Neural crest cell (in vitro differentiated cells): ENCODE data around the gene MYL6B. TPM values are rescaled to one million over a fixed set of nuclear protein-coding genes. Genes with fewer than 3 reads are reported as not detected.
"Not testable (repeated sequence)": the region's sequence is repeated elsewhere in the genome, so short reads cannot be mapped to it uniquely, and the experiment has no call there.

Source experiments
- DNase-seq: peaks from one replicate; pipeline ENCODE4 v3.0.0; 2021; ENCODE audit warnings: low read depth, mixed read lengths, low spot score
- H3K27ac Mint-ChIP-seq: one replicate; pipeline ENCODE4 v1.8.0; 2021; ENCODE audit warnings: mild to moderate bottlenecking, mixed read lengths; ENCODE audit not compliant: unreplicated experiment
- H3K27me3 Mint-ChIP-seq: 2 replicates; pipeline ENCODE4 v1.8.0; 2021; ENCODE audit warnings: low read depth, mild to moderate bottlenecking, mixed read lengths
- H3K36me3 Mint-ChIP-seq: 2 replicates; pipeline ENCODE4 v1.8.0; 2021; ENCODE audit warnings: low read depth, mild to moderate bottlenecking, mixed read lengths
- H3K4me1 Mint-ChIP-seq: 2 replicates; pipeline ENCODE4 v1.8.0; 2021; ENCODE audit warnings: mixed read lengths
- H3K4me3 Mint-ChIP-seq: one replicate; pipeline ENCODE4 v1.8.0; 2021; ENCODE audit warnings: mild to moderate bottlenecking, mixed read lengths
- H3K9me3 Mint-ChIP-seq: 2 replicates; pipeline ENCODE4 v1.8.0; 2021; ENCODE audit warnings: mixed read lengths
- total RNA-seq: library from RNA; stranded (reverse); gene quantifications from 2 replicates; pipeline ENCODE4 v1.2.1, GENCODE V29; 2021
- TF ChIP-seq, protein P1 (sequence below): fragments of 200-600 bp; sonication (generic); conservative IDR thresholded peaks from 2 replicates; pipeline ENCODE4 v1.5.0; 2021; ENCODE audit warnings: antibody characterized with exemption, mild to moderate bottlenecking

Gene MYL6B
- total RNA-seq, 1 donor from 2014 or later, result 178 TPM

DNA sequence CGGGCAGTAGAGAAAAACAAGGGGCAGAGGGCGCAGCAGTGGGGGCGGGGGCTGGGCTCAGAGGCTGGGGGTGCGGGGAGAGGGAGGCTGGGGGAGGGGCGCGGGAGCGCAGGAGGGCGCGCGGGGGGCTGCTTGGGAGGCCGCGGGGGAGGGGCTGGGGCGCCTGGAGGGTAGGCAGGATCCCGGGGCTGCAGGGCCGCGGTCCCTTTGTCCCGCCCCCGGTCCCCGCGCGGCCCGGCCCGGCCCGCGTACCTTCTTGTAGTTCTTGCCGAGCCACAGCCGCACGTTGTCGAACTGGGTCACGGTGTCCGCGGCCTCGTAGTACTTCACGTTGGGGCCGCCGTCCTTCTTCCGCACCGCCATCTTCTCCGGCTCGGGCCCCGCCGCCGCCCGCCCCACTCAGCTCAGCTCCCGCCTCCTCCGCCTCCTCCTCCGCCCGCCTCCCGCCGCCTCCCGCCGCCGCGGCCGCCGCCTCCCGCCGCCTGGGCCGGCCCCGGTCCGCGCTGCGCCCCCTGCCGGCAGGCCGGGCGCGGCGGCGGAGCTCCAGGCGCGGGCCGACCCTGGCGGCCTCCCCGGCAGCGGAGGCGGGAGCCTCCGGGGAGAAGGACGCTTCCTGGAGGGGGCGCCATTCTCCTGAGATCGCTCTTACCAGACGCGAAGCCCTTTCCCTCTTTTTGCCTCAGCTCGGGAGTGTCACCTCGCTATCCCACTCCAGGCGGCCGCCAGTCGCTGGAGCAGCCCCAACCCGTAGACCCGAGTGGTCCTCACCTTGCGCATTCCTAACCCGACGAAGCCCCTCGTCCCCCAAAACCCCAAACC, 36.9 kb downstream of the MYL6B start, which contains the start of gene SMARCC2:
Gene SMARCC2 (minus strand): TSS at position 385 of the 819 bp plus-strand sequence. CDS start 22 bp downstream, at position 363.
- Mint-ChIP-seq H3K27me3 (peaks cover 12% of the 10 kb centered on the region), H3K36me3 (peaks cover 17% of the 10 kb centered on the region), H3K9me3 (no peaks in the 10 kb centered on the region), H3K27ac (peak within 1 kb of the TSS; percentile 99), H3K4me1 (peaks cover 45% of the 10 kb centered on the region), H3K4me3 (peak within 1 kb of the TSS; percentile 100)
- peak; percentile 95 for DNase-seq
- TF ChIP-seq, protein P1, sequence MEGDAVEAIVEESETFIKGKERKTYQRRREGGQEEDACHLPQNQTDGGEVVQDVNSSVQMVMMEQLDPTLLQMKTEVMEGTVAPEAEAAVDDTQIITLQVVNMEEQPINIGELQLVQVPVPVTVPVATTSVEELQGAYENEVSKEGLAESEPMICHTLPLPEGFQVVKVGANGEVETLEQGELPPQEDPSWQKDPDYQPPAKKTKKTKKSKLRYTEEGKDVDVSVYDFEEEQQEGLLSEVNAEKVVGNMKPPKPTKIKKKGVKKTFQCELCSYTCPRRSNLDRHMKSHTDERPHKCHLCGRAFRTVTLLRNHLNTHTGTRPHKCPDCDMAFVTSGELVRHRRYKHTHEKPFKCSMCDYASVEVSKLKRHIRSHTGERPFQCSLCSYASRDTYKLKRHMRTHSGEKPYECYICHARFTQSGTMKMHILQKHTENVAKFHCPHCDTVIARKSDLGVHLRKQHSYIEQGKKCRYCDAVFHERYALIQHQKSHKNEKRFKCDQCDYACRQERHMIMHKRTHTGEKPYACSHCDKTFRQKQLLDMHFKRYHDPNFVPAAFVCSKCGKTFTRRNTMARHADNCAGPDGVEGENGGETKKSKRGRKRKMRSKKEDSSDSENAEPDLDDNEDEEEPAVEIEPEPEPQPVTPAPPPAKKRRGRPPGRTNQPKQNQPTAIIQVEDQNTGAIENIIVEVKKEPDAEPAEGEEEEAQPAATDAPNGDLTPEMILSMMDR, result peak; percentile 80

DNA sequence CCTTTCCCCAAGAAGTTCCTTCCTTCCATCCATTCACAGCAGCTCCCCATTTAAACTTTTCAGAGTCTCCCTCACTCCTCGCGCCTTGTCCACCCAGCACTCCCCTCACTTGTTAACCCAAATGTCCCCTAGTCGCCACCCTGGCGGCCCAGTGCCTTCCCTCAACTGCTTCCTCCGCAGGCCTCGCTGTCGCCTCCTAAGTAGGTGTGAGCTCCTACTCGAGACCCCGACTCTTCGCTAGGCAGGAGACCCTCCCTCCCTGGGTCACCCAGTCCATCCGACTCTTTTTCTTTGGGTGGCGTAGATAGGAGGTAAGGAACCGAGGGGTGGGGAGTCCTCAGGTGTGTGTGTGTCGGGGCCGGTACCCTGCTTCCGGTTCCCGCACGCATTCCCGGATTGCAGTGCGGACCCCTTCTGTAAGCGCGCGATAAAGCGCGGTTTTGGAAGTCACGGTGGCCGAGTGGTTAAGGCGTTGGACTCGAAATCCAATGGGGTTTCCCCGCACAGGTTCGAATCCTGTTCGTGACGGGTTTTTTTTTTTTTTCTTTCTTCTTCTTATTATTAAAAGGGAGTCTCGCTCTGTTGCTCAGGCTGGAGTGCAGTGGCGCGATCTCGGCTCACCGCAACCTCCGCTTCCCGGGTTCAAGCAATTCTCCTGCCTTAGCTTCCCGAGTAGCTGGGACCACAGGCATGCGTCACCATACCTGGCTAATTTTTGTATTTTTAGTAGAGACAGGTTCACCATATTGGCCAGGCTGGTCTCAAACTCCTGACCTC, 37.7 kb downstream of the MYL6B start:
- peak overlapping the region; percentile 99 for H3K27ac Mint-ChIP-seq
- peak overlapping the region; percentile 100 for H3K4me3 Mint-ChIP-seq
- H3K27me3 Mint-ChIP-seq, result peaks cover 12% of the 10 kb centered on the region
- H3K4me1 Mint-ChIP-seq, result peaks cover 45% of the 10 kb centered on the region
- H3K9me3 Mint-ChIP-seq, result no peaks in the 10 kb centered on the region
- peaks cover 16% of the 10 kb centered on the region for H3K36me3 Mint-ChIP-seq
- TF ChIP-seq, protein P1, result peak; percentile 8
- peak; percentile 97 for DNase-seq

DNA sequence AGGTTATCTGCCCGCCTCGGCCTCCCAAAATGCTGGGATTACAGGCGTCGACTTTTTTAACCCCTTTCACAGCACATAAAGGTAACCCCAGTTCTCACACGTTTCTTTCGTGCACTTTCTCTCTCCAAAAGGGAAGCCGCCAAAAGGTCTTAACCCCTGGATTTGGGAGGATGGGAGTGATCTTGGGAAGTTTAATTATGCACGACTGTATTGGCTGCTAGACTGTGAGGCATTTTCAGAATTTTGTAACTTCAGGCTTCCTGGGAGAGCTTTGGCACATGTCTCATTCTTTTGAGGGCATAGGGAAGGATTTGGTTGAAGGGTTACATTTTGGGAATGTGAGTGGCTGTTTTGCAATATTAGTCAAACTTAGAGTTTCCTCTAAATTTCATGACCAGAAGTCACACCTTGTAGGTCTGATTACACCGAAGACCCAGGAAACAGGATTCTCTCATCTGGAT, 38.3 kb downstream of the MYL6B start:
- Mint-ChIP-seq H3K27ac (no peak overlapping the region), H3K36me3 (peaks cover 15% of the 10 kb centered on the region), H3K9me3 (no peaks in the 10 kb centered on the region), H3K27me3 (peaks cover 12% of the 10 kb centered on the region), H3K4me1 (peaks cover 45% of the 10 kb centered on the region), H3K4me3 (peak overlapping the region; percentile 100)
- TF ChIP-seq, protein P1, result no peak
- DNase-seq, result peak; percentile 8

DNA sequence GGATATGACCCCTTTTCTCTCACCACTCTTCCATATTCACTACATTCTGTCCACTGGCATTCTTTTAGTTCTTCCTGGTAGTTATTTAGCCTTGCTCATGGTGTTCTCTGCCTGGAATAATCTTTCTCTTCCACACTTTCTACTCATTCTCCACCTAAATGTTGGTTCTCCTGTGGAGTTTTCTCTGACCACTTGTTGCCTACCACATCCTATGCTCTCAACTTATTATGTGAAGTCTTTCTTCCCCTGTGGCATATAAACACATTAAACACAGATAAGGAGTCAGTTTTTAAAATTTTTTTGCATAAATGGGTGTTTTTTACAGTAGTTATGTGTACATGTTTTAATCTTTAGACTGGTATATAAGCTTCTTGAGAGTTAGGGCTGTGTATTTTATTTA, 40.2 kb downstream of the MYL6B start:
- H3K27me3 Mint-ChIP-seq, result peaks cover 12% of the 10 kb centered on the region
- no peak overlapping the region for H3K27ac Mint-ChIP-seq
- peaks cover 10% of the 10 kb centered on the region for H3K36me3 Mint-ChIP-seq
- TF ChIP-seq, protein P1, result no peak
- H3K9me3 Mint-ChIP-seq, result no peaks in the 10 kb centered on the region
- peaks cover 34% of the 10 kb centered on the region for H3K4me1 Mint-ChIP-seq
- H3K4me3 Mint-ChIP-seq, result peak overlapping the region; percentile 84
- DNase-seq, result no peak

DNA sequence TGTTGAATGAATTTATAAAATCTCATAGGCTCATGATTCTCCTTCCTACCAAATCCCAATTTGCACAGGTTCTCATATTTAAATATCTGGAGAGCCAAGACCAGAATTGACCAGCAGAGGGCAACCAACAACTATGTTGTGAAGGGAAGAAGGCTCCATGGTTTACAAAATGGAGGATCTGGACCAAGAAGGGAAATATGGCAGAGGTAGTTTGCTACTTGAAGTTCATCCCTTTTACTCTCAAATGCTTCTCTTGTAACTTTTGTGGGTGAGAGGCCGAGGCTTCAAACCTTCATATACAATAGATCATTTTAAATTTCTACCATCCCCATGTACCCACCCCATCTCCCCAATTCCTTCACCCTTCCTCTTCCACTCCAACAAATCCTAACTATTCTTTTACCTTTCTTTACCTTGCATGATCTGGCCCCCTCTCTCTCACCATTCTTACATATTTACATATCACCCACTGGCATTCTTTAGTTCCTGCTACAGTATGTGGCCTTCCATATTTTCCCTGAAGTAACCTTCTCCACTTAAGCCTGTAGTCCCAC, 40.7 kb downstream of the MYL6B start:
- no peak overlapping the region for H3K27ac Mint-ChIP-seq
- H3K4me1 Mint-ChIP-seq, result peaks cover 29% of the 10 kb centered on the region
- H3K27me3 Mint-ChIP-seq, result peaks cover 12% of the 10 kb centered on the region
- TF ChIP-seq, protein P1, result peak; percentile 87
- no peaks in the 10 kb centered on the region for H3K9me3 Mint-ChIP-seq
- peak overlapping the region; percentile 84 for H3K4me3 Mint-ChIP-seq
- H3K36me3 Mint-ChIP-seq, result peaks cover 10% of the 10 kb centered on the region
- DNase-seq, result peak; percentile 76

DNA sequence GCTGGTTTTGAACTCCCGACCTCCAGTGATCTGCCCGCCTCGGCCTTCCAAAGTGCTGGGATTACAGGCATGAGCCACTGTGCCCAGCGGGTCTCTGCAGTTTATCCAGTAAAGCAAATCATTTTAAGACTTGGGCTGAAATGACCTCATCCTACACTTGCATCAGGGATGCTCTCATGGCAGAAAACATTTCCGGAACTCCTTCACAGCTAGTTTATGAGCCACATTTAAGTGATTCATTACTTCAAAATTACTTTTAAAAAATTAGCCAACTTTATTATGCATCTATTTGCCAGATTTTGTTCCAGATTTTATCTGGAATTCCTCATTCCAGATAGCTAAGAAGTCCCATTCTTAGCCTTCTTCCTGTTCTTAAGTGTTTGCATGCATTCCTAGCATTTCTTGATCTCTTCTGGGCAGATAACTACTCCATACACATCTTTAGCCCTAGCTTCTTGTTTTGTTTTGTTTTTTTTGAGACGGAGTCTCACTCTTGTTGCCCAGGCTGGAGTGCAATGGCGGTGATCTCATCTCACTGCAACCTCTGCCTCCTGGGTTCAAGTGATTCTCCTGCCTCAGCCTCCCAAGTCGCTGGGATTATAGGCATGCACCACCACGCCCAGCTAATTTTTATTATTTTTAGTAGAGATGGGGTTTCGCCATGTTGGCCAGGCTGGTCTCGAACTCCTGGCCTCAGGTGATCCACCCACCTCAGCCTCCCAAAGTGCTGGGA, 44.6 kb downstream of the MYL6B start:
- H3K27ac Mint-ChIP-seq, H3K4me3 Mint-ChIP-seq, H3K27me3 Mint-ChIP-seq, H3K36me3 Mint-ChIP-seq, H3K9me3 Mint-ChIP-seq, DNase-seq, H3K4me1 Mint-ChIP-seq: not testable (repeated sequence)
